ENCODE data around the gene TMEM86B. TPM values are rescaled to one million over a fixed set of nuclear protein-coding genes. Genes with fewer than 3 reads are reported as not detected.

The TMEM86B gene
- total RNA-seq, 1 donor from 2014 or later: 6.7 TPM

GRCh38 chr19:55186080-55186479 lies 42.5 kb downstream of the TMEM86B start:
- H3K9me3 Mint-ChIP-seq: no peaks in the 10 kb centered on the region

DNA sequence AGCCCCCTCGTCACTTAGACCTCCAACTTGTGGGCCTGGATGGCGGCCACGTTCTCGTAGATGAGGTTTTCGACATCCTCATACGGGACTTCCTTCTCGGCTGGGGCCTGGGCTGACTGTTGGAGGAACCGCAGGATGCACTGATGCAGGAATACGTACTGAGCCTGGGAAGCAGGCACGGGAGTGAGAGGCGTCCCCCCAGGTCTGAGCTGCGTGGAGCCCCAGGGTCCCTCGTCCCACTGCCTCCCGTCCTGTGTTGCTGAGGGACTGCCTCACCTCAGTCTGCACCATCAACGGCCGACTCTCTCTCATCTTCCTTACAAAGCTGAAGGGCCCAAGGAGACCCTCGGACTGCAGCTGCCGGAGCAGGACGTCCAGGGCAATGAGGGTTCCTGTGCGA lies 46.8 kb downstream of the TMEM86B start:
- DNase-seq (ENCODE audit: low spot score in 2 of 2, unreplicated experiment in 2 of 2): no peak
- no peak overlapping the region for H3K27ac Mint-ChIP-seq
- H3K27me3 Mint-ChIP-seq (ENCODE audit: low read depth): peaks cover 83% of the 10 kb centered on the region
- H3K9me3 Mint-ChIP-seq: no peaks in the 10 kb centered on the region
- H3K4me3 Mint-ChIP-seq: no peak overlapping the region
- TF ChIP-seq, protein P1, sequence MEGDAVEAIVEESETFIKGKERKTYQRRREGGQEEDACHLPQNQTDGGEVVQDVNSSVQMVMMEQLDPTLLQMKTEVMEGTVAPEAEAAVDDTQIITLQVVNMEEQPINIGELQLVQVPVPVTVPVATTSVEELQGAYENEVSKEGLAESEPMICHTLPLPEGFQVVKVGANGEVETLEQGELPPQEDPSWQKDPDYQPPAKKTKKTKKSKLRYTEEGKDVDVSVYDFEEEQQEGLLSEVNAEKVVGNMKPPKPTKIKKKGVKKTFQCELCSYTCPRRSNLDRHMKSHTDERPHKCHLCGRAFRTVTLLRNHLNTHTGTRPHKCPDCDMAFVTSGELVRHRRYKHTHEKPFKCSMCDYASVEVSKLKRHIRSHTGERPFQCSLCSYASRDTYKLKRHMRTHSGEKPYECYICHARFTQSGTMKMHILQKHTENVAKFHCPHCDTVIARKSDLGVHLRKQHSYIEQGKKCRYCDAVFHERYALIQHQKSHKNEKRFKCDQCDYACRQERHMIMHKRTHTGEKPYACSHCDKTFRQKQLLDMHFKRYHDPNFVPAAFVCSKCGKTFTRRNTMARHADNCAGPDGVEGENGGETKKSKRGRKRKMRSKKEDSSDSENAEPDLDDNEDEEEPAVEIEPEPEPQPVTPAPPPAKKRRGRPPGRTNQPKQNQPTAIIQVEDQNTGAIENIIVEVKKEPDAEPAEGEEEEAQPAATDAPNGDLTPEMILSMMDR (IDR thresholded peaks at IDR 0.05; ENCODE audit: unreplicated experiment): no peak
- H3K36me3 Mint-ChIP-seq: no peaks in the 10 kb centered on the region
- peaks cover 10% of the 10 kb centered on the region for H3K4me1 Mint-ChIP-seq

More at GRCh38 chr19:55186080-55186479, 42.5 kb downstream of the TMEM86B start:
- Mint-ChIP-seq H3K4me3 (no peak overlapping the region), H3K27me3 (ENCODE audit: low read depth) (peaks cover 55% of the 10 kb centered on the region), H3K27ac (no peak overlapping the region), H3K36me3 (no peaks in the 10 kb centered on the region), H3K4me1 (no peaks in the 10 kb centered on the region)
- TF ChIP-seq, protein P1 (IDR thresholded peaks at IDR 0.05; ENCODE audit: unreplicated experiment): no peak
- DNase-seq (ENCODE audit: low spot score in 2 of 2, unreplicated experiment in 2 of 2): no peak

DNA sequence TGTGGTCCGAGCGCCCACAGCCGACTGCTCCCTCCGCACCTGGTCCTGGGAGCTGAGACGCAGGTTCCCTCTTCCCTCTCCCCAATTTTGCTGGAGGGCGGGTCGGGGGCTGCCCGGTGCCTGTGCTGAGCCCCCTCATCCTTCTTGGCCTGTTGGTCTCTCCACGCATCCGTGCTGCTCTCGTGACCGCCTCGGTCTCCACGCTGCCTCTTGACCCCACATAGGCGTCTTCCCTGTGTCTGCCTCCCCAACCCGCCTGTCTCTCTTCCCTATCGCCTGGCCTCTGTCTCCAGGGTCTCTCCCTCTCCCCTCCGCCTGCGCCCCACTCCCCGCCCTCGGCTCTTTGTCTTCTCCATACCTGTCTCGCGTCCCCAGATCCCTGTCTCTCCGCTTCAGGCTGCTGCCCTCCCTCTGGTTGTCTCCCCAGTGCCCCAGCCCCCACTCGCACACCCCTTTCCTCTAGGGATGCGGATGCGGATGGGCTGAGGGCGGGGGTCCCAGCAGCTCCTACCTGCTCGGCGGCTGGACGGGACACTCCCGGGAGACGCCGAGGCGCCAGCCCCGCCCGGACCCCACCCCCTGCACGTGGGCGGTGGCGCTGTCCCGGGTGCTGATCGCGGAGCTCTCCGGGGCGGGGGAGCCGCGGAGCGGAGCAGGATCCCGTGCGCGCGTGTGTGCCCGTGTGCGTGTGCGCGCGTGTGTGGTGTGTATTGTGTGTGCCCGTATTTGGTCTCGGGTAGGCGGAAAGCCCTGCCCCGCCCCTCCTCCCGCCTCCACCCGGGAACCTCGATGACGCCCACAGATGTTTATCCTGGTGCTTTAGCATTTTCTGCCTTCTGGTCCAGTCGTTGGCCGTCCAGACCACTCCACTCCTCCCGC lies 48.7 kb downstream of the TMEM86B start, which contains the start of gene SYT5:
SYT5 (minus strand) TSS at position 684 of the 879 bp plus-strand sequence. CDS start 1,248 bp downstream, outside the sequence.
- peaks cover 87% of the 10 kb centered on the region for H3K27me3 Mint-ChIP-seq (ENCODE audit: low read depth)
- DNase-seq (ENCODE audit: low spot score in 2 of 2, unreplicated experiment in 2 of 2): peak; percentile 66 to 80
- no peaks in the 10 kb centered on the region for H3K9me3 Mint-ChIP-seq
- no peaks in the 10 kb centered on the region for H3K36me3 Mint-ChIP-seq
- no peak within 1 kb of the TSS for H3K27ac Mint-ChIP-seq
- H3K4me3 Mint-ChIP-seq: peak within 1 kb of the TSS; percentile 68
- TF ChIP-seq, protein P1 (IDR thresholded peaks at IDR 0.05; ENCODE audit: unreplicated experiment): no peak
- H3K4me1 Mint-ChIP-seq: peaks cover 10% of the 10 kb centered on the region

DNA sequence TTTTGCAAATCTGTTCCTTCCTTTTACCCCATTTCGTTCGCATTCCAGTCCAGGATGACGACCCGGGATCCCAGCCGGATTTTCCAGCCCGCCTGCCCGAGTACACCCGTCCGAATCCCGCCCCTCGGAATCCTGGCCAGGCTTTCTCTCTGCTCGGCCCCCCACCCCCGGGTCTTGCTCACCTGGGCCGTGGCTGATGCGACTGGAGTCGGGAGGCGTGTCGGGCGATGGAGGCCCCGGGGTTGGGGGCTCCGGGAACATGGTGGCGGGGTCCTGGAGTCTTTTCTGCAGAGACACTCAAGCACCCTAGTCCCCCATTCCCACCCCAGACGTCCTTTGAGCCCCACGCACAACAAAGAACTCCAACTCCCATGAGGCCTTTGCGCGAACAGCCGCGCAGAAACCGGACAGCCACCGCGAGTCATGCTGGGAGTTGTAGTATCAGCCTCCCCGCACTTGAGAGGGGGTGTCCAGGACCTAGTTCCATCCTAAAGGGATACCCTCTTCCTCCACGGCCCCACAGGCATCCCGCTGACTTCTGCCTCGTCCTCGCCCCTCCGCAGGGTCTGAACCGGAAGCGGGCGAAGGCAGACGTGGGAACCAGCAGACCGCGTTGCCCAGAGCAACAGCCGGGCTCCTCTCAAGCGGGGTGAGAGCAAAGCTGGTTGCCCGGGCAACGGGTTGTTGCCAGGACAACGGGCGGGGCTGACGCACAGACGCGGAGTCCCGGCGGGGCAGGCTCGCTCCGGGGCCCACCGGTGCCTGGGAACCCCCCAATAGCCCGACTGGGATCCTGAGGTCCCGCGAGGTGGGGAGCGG lies 49.6 kb downstream of the TMEM86B start:
- no peaks in the 10 kb centered on the region for H3K9me3 Mint-ChIP-seq

More for the DNA sequence above, 49.6 kb downstream of the TMEM86B start:
- peak; percentile 65 to 84 for DNase-seq (ENCODE audit: low spot score in 2 of 2, unreplicated experiment in 2 of 2)
- H3K27ac Mint-ChIP-seq: no peak overlapping the region
- H3K36me3 Mint-ChIP-seq: no peaks in the 10 kb centered on the region
- H3K27me3 Mint-ChIP-seq (ENCODE audit: low read depth): peaks cover 91% of the 10 kb centered on the region
- TF ChIP-seq, protein P1 (IDR thresholded peaks at IDR 0.05; ENCODE audit: unreplicated experiment): no peak
- peaks cover 10% of the 10 kb centered on the region for H3K4me1 Mint-ChIP-seq
- H3K4me3 Mint-ChIP-seq: peak overlapping the region; percentile 68

Small RNA genes within 50 kb of the gene (microRNA-seq; reads per million reads assigned to microRNA genes)
- gene MIR6802: 1.8 reads per million
- gene MIR6803: 5.0 reads per million, percentile 18 among the genes with 10 or more reads in this experiment
- 4.1 reads per million, percentile 12 among the genes with 10 or more reads in this experiment for gene MIR6804

Other genes starting within 250 kb of the TMEM86B start
- gene GP6, start 190.5 kb downstream of the TMEM86B start, total RNA-seq: 0.78 to 1.4 TPM (median 1.4 TPM) in 3 replicates
- gene RDH13, start 165.6 kb downstream of the TMEM86B start, total RNA-seq: 81.0 to 88.6 TPM (median 85.7 TPM) in 3 replicates
- gene EPS8L1, start 152.9 kb downstream of the TMEM86B start, total RNA-seq: 375 to 425 TPM (median 396 TPM) in 3 replicates
- 100 to 111 TPM (median 109 TPM) in 3 replicates for gene PPP1R12C, start 111.1 kb downstream of the TMEM86B start, total RNA-seq
- gene TNNT1, start 79.6 kb downstream of the TMEM86B start, total RNA-seq: 47.5 to 57.5 TPM (median 48.9 TPM) in 3 replicates
- 6.3 to 9.1 TPM (median 8.9 TPM) in 3 replicates for gene TNNI3, start 71.0 kb downstream of the TMEM86B start, total RNA-seq
- gene DNAAF3, start 62.1 kb downstream of the TMEM86B start, total RNA-seq: 2.9 to 4.4 TPM (median 3.3 TPM) in 3 replicates
- gene SYT5, start 48.5 kb downstream of the TMEM86B start, total RNA-seq: 0.32 to 0.67 TPM (median 0.47 TPM) in 3 replicates
- gene PTPRH, start 19.3 kb downstream of the TMEM86B start, total RNA-seq: 10.4 to 10.7 TPM (median 10.5 TPM) in 3 replicates
- gene PPP6R1, start 30.3 kb upstream of the TMEM86B start, total RNA-seq: 70.1 to 73.0 TPM (median 71.5 TPM) in 3 replicates
- gene HSPBP1, start 51.3 kb upstream of the TMEM86B start, total RNA-seq: 28.9 to 30.4 TPM (median 29.1 TPM) in 3 replicates
- 38.5 to 46.0 TPM (median 43.4 TPM) in 3 replicates for gene BRSK1, start 55.2 kb upstream of the TMEM86B start, total RNA-seq
- not detected in 3 replicates for gene TMEM150B, start 96.6 kb upstream of the TMEM86B start, total RNA-seq
- gene KMT5C, start 111.1 kb upstream of the TMEM86B start, total RNA-seq: 51.3 to 54.0 TPM (median 51.9 TPM) in 3 replicates
- 7.3 to 11.5 TPM (median 7.3 TPM) in 3 replicates for gene COX6B2, start 126.0 kb upstream of the TMEM86B start, total RNA-seq
- gene GARIN5B, start 134.5 kb upstream of the TMEM86B start, total RNA-seq: 0.13 to 0.34 TPM (median 0.27 TPM) in 3 replicates
- 10.0 to 12.9 TPM (median 11.6 TPM) in 3 replicates for gene IL11, start 141.7 kb upstream of the TMEM86B start, total RNA-seq
- 2.2 to 2.4 TPM (median 2.4 TPM) in 3 replicates for gene TMEM190, start 148.1 kb upstream of the TMEM86B start, total RNA-seq
- gene TMEM238, start 155.5 kb upstream of the TMEM86B start, total RNA-seq: 2.3 to 2.9 TPM (median 2.3 TPM) in 3 replicates
- gene RPL28, start 157.2 kb upstream of the TMEM86B start, total RNA-seq: 1,773 to 1,819 TPM (median 1,790 TPM) in 3 replicates
- 65.3 to 77.0 TPM (median 73.2 TPM) in 3 replicates for gene UBE2S, start 179.0 kb upstream of the TMEM86B start, total RNA-seq
- 0.04 TPM in 1 of 3 replicates, not detected in the others for gene SHISA7, start 214.5 kb upstream of the TMEM86B start, total RNA-seq
- gene ISOC2, start 232.9 kb upstream of the TMEM86B start, total RNA-seq: 35.0 to 39.2 TPM (median 38.6 TPM) in 3 replicates
- not detected in 3 replicates for gene C19orf85, start 236.0 kb upstream of the TMEM86B start, total RNA-seq
- gene ZNF628, start 247.9 kb upstream of the TMEM86B start, total RNA-seq: 19.0 to 23.1 TPM (median 22.0 TPM) in 3 replicates